Metanephros (tissue), 2 donors: ENCODE measurements around the gene PRDM13. TPM values are rescaled to one million over a fixed set of nuclear protein-coding genes. Genes with fewer than 3 reads are reported as not detected.

ENCODE experiments used
- small RNA-seq: library from RNA; depleted of rRNA; stranded (forward); fragments of <200 nt; gene quantifications from one replicate; pipeline ENCODE3, GENCODE V24; 2014; ENCODE audit warnings: low replicate concordance
- total RNA-seq: library from RNA; depleted of rRNA; stranded (reverse); fragments of >200 nt; gene quantifications from one replicate; pipeline ENCODE4 v1.2.3, GENCODE V29; 2014

PRDM13 gene
- total RNA-seq: not detected

DNA sequence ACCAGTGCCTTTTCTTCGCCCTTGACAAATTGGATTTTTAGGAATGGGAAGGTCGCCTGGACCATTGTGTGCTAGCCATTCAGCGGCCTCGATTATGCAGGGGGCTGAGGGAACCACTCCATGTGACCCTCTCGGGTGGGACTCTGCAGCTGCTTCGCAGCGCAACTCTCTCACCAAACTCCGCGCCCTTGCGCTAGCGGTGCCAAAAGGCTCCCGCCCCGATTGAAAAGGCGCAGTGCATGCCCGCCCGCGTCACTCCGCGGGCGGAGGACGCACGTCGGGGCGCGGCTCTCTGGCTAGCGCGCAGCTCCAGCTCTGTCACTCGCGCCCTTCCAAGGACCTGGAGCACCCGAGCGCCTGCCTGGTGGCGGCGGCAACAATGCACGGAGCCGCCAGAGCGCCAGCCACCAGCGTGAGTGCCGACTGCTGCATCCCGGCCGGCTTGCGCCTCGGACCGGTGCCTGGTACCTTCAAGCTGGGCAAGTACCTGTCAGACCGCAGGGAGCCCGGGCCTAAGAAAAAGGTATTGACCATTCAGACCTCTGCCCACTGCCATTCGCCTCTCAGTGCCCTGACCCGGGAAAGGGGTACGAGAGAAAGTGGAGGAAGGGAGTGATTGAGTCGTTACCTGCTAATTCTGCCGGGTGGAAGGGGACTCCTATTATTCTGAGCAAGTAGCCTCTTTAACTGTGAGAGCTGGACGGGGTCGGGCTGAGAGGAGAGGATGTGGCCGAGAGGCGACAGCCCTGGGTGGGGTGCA lies at the start of gene PRDM13:
PRDM13 (plus strand) TSS at position 178 of the 760 bp plus-strand sequence; CDS start at position 380, 202 bp downstream.

DNA sequence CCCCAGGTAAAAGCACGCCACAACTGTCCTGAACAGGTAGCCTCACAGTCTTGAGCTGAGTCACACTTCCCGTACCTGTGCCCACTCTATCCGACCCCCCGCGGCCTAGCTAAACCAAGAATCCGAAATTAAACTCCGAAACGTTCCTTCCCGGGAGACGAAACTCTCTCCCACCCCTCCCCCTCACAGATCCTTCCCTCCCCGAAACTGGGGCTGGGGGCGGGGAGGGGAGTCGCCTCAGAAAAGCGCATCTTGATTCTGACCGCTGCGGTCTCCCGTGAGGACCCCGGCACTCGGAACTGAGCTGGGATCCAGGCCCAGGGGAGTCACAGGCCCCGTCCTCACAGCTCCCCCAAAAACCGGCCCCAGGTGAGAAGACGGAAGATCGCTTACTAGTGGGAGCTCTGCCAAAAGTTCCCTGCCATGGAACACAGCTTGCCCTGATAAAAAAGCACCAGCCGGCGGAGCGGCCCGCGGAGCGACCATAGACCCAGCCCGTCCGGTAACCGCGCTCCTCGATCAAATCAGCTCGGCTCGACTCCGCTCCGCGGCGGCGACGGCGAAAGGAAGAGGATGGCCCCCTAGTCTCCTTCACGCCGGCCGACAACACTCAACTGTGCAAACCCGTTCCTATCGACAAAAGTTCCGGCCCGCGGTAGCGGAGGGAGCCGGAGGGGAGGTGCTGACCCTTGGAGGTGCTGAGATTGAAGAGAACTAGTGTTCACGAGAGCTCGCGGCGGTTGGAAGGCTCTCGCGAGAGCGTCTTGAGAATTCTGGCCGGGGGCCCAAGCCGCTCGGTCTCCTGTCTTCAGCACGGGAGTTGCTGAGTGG lies 38.3 kb upstream of the PRDM13 start, which contains the start of gene CCNC:
CCNC (minus strand) TSS at position 558 of the 831 bp plus-strand sequence; CDS start at position 425, 133 bp downstream.

Small RNA genes lying within 50 kb of the gene (small RNA-seq; reads per million reads assigned to genes)
- gene RF00019: not detected

Other genes starting within 250 kb of the PRDM13 start
- 6.1 TPM for gene COQ3, start 212.6 kb upstream of the PRDM13 start, total RNA-seq
- gene PNISR, start 181.5 kb upstream of the PRDM13 start, total RNA-seq: 175 TPM
- gene USP45, start 91.4 kb upstream of the PRDM13 start, total RNA-seq: 13.3 TPM
- 45.7 TPM for gene CCNC, start 38.2 kb upstream of the PRDM13 start, total RNA-seq